K562 (cell line): ENCODE data around the gene ZC3H13. TPM values are rescaled to one million over a fixed set of nuclear protein-coding genes. Genes with fewer than 3 reads are reported as not detected.

Source experiments
- ATAC-seq: fragments of 200-7000 bp; cut with Tn5 transposase; 3 replicates; pipeline ENCODE4 v1.9.1; 2020; ENCODE audit warnings: moderate library complexity
- BruUV-seq: library from RNA; stranded (reverse); fragments of 400-500 nt; replicated peaks from 2 replicates; lab custom pipeline; 2021; lab: Mats Ljungman, UMichigan
- CTCF ChIA-PET: fragments of 300-600 bp; formaldehyde crosslinking; extraction: SDS; loops from one replicate; lab custom pipeline; 2021; ENCODE audit warnings: low intra/inter-chr PET ratio; lab: Yijun Ruan, JAX
- POLR2A ChIA-PET: fragments of 300-600, 350-650 bp; sonication (Branson Sonifier 250); formaldehyde crosslinking; extraction: SDS; loops from one replicate; lab custom pipeline; 2021; ENCODE audit warnings: antibody characterized with exemption, inconsistent platforms; lab: Yijun Ruan, JAX
- DNase-seq, 4 experiments: peaks; one replicate each; pipeline versions ENCODE4 v3.0.0 to v3.0.0-alpha.2; 2011 to 2018; ENCODE audit warnings: low spot score in 3 of 4, mixed read lengths in 3 of 4; ENCODE audit errors: extremely low read depth in 1 of 4
- FAIRE-seq: peaks from 2 replicates; lab custom pipeline; 2011; peaks lifted over from hg19 to GRCh38; lab: Jason Lieb, UNC
- H2AFZ ChIP-seq: 2 replicates; pipeline ENCODE4 v1.6.0; 2011; ENCODE audit warnings: low read depth, low read length, control low read depth, inconsistent platforms
- H3K27ac ChIP-seq: fragments of 200-600 bp; 3 replicates; pipeline ENCODE4 v1.8.0; 2011; ENCODE audit warnings: low read depth, mild to moderate bottlenecking, control low read depth, inconsistent platforms, low read length, moderate library complexity, mixed read lengths; ENCODE audit errors: extremely low read depth
- H3K27me3 ChIP-seq, 2 experiments: fragments of 300-600 bp in 1 of 2; 2 replicates in 1 of 2; 3 replicates in 1 of 2; pipeline versions ENCODE4 v1.6.0 to v1.8.0; 2011; ENCODE audit warnings: inconsistent platforms in 2 of 2, low read length in 2 of 2, mild to moderate bottlenecking in 1 of 2, mixed read lengths in 1 of 2, moderate library complexity in 1 of 2; ENCODE audit not compliant: control insufficient read depth in 2 of 2, insufficient read depth in 2 of 2
- H3K36me3 ChIP-seq: fragments of 300-600 bp; 3 replicates; pipeline ENCODE4 v1.8.0; 2011; ENCODE audit warnings: mild to moderate bottlenecking, low read length, inconsistent platforms; ENCODE audit not compliant: control insufficient read depth, insufficient read depth
- H3K4me1 ChIP-seq, 2 experiments: fragments of 200-600 bp in 1 of 2; replicated peaks in 1 of 2; 2 replicates in 1 of 2; 3 replicates in 1 of 2; pipeline versions ENCODE4 v1.5.1 to v1.8.0; 2011; ENCODE audit warnings: inconsistent platforms in 2 of 2, low read length in 2 of 2, mild to moderate bottlenecking in 1 of 2, mixed read lengths in 1 of 2, moderate library complexity in 1 of 2; ENCODE audit not compliant: control insufficient read depth in 2 of 2, insufficient read depth in 2 of 2
- H3K4me2 ChIP-seq: 2 replicates; pipeline ENCODE4 v1.6.1; 2011; ENCODE audit warnings: low read length, control low read depth, inconsistent platforms, mixed read lengths; ENCODE audit not compliant: insufficient read depth
- H3K4me3 ChIP-seq: fragments of 200-600 bp; sonication (generic), shearing (Covaris generic); 2 replicates; pipeline ENCODE4 v1.5.1; 2016; ENCODE audit warnings: control low read depth, inconsistent platforms
- H3K79me2 ChIP-seq: fragments of 200-600 bp; 3 replicates; pipeline ENCODE4 v1.8.0; 2011; ENCODE audit warnings: low read length, inconsistent platforms; ENCODE audit not compliant: control insufficient read depth, insufficient read depth
- H3K9ac ChIP-seq, 2 experiments: 2 replicates each; pipeline versions ENCODE4 v1.6.0 to v1.6.1; 2011; ENCODE audit warnings: low read depth in 2 of 2, low read length in 2 of 2, control low read depth in 1 of 2, inconsistent platforms in 1 of 2, mild to moderate bottlenecking in 1 of 2, mixed read lengths in 1 of 2; ENCODE audit not compliant: insufficient read depth in 1 of 2
- H3K9me1 ChIP-seq: one replicate; pipeline ENCODE4 v1.6.0; 2011; ENCODE audit warnings: inconsistent platforms, mild to moderate bottlenecking, low read length, moderate library complexity; ENCODE audit not compliant: control insufficient read depth, insufficient read depth
- H3K9me3 ChIP-seq: replicated peaks from 2 replicates; pipeline ENCODE4 v1.5.1; 2011; ENCODE audit warnings: low read depth, low read length, inconsistent platforms; ENCODE audit not compliant: control insufficient read depth, insufficient read depth
- H4K20me1 ChIP-seq: replicated peaks from 2 replicates; pipeline ENCODE4 v1.6.1; 2011; ENCODE audit warnings: low read length, inconsistent platforms, mixed read lengths; ENCODE audit not compliant: control insufficient read depth, insufficient read depth
- CREB1 ChIP-seq, 2 experiments: sonication (generic) in 1 of 2; formaldehyde crosslinking in 1 of 2; IDR thresholded peaks; 2 replicates each; pipeline versions ENCODE4 v1.6.1 to v1.8.0; 2012 to 2022; ENCODE audit warnings: inconsistent platforms in 1 of 2, mild to moderate bottlenecking in 1 of 2, missing genetic modification reagents in 1 of 2, moderate library complexity in 1 of 2
- ELF1 ChIP-seq: fragments of 200-800 bp; sonication (Bioruptor generic); IDR thresholded peaks from 2 replicates; pipeline ENCODE4 v1.6.1; 2016; ENCODE audit warnings: missing genetic modification characterization, missing compliant biosample characterization
- GABPA ChIP-seq: fragments of 200-800 bp; sonication (Bioruptor generic); conservative IDR thresholded peaks from 2 replicates; pipeline ENCODE4 v1.6.1; 2016; ENCODE audit warnings: low read depth, missing genetic modification characterization, missing compliant biosample characterization
- GTF2F1 ChIP-seq: IDR thresholded peaks from 2 replicates; pipeline ENCODE4 v1.6.1; 2011; ENCODE audit warnings: low read depth, low read length, improper control_type of control experiment
- JUND ChIP-seq, 2 experiments: IDR thresholded peaks; 2 replicates in 1 of 2; 3 replicates in 1 of 2; pipeline ENCODE4 v1.6.1; 2011; ENCODE audit warnings: borderline replicate concordance in 2 of 2, low read depth in 2 of 2, low read length in 2 of 2, improper control_type of control experiment in 1 of 2, missing biosample characterization in 1 of 2, missing genetic modification characterization in 1 of 2, missing genetic modification reagents in 1 of 2
- MAFK ChIP-seq: IDR thresholded peaks from 2 replicates; pipeline ENCODE4 v1.6.1; 2011; ENCODE audit warnings: low read length, improper control_type of control experiment
- MCM5 ChIP-seq: fragments of 450-650 bp; IDR thresholded peaks from 2 replicates; pipeline ENCODE4 v1.6.1; 2016; ENCODE audit warnings: low read depth
- MEF2A ChIP-seq: IDR thresholded peaks from 2 replicates; pipeline ENCODE4 v1.6.1; 2011; ENCODE audit warnings: low read depth, mild to moderate bottlenecking, low read length, moderate library complexity; ENCODE audit not compliant: control insufficient read depth
- PHTF2 ChIP-seq: fragments of 250-450 bp; sonication (Bioruptor Pico); IDR thresholded peaks from 2 replicates; pipeline ENCODE4 v1.5.0; 2021; ENCODE audit warnings: mild to moderate bottlenecking
- RFX5 ChIP-seq: IDR thresholded peaks from 2 replicates; pipeline ENCODE4 v1.6.1; 2011; ENCODE audit warnings: low read depth, mild to moderate bottlenecking, improper control_type of control experiment, low read length
- U2AF1 ChIP-seq: fragments of 200-400 bp; formaldehyde crosslinking; optimal IDR thresholded peaks from 2 replicates; pipeline ENCODE3; 2017; ENCODE audit warnings: mild to moderate bottlenecking, low read depth, low read length, moderate library complexity
- ZNF12 ChIP-seq: sonication (generic); formaldehyde crosslinking; IDR thresholded peaks from 2 replicates; pipeline ENCODE4 v1.4.0; 2020; ENCODE audit warnings: mild to moderate bottlenecking, missing genetic modification reagents
- ZNF140 ChIP-seq: fragments of 250-450 bp; sonication (Bioruptor Pico); IDR thresholded peaks from 2 replicates; pipeline ENCODE4 v1.8.0; 2021; ENCODE audit warnings: moderate library complexity, mild to moderate bottlenecking, inconsistent platforms
- ZNF184 ChIP-seq: sonication (generic); formaldehyde crosslinking; IDR thresholded peaks from 2 replicates; pipeline ENCODE4 v1.5.0; 2020; ENCODE audit warnings: missing genetic modification reagents
- ZNF41 ChIP-seq: fragments of 250-450 bp; sonication (Bioruptor Pico); conservative IDR thresholded peaks from 2 replicates; pipeline ENCODE4 v1.4.0; 2020; ENCODE audit warnings: mild to moderate bottlenecking
- ZNF507 ChIP-seq: conservative IDR thresholded peaks from 2 replicates; pipeline ENCODE4 v1.6.1; 2017; ENCODE audit warnings: missing genetic modification characterization, missing compliant biosample characterization
- ZNF77 ChIP-seq: fragments of 250-450 bp; sonication (Bioruptor Pico); IDR thresholded peaks from 2 replicates; pipeline ENCODE4 v1.5.0; 2020
- WGBS: fragments of 100-300 bp; shearing (Covaris generic); methylation state at CpG from one replicate; pipeline ENCODE4 v1.1.6; 2016; ENCODE audit warnings: low coverage, mixed read lengths; ENCODE audit not compliant: insufficient coverage; ENCODE audit errors: missing lambda C conversion rate; 5-methylcytosine and 5-hydroxymethylcytosine counted together
- in situ Hi-C: fragments of 300-500 bp; cut with MboI; formaldehyde crosslinking; loops from 4 replicates; pipeline ENCODE4 v1.15.0; 2018; ENCODE audit warnings: inconsistent platforms, mixed read lengths
- intact Hi-C: fragments of 100-400 bp; cut with micrococcal nuclease; formaldehyde crosslinking; loops from 2 replicates; pipeline ENCODE4 v1.14.2; 2022
- polyA plus RNA-seq, 8 experiments: library from polyadenylated mRNA; depleted of rRNA in 4 of 8; stranded (reverse) in 5 of 8; unstranded in 3 of 8; fragments of >200 nt; fragmentation: Nextera tagmentation in 2 of 8; fragmentation: Illumina TruSeq in 1 of 8; extraction: Ambion mirVana in 2 of 8; extraction: Trizol in 1 of 8; gene quantifications; 2 replicates each; pipeline versions ENCODE4 v1.2.1 to v1.2.3, GENCODE V29; 2011 to 2014; ENCODE audit warnings: inconsistent platforms in 1 of 8, missing spikeins in 1 of 8
- total RNA-seq, 7 experiments: library from RNA; depleted of rRNA in 6 of 7; stranded (reverse); fragments of >200 nt in 6 of 7; fragmentation: Illumina TruSeq in 2 of 7; extraction: Trizol in 2 of 7; gene quantifications; 2 replicates each; pipeline versions ENCODE4 v1.2.1 to v1.2.3, GENCODE V29; 2011 to 2021; ENCODE audit warnings: low replicate concordance in 1 of 7
- TF ChIP-seq, protein P1 (sequence below): sonication (generic); formaldehyde crosslinking; IDR thresholded peaks from 2 replicates; pipeline ENCODE4 v1.5.0; 2020; ENCODE audit warnings: missing genetic modification reagents

ZC3H13 gene
- total and polyA plus RNA-seq, 9 of the 15 experiments (the other 6 are each of a cell fraction or from before 2014, with no cell fraction given), result 4.9 to 27.6 (median 12.1) TPM

DNA sequence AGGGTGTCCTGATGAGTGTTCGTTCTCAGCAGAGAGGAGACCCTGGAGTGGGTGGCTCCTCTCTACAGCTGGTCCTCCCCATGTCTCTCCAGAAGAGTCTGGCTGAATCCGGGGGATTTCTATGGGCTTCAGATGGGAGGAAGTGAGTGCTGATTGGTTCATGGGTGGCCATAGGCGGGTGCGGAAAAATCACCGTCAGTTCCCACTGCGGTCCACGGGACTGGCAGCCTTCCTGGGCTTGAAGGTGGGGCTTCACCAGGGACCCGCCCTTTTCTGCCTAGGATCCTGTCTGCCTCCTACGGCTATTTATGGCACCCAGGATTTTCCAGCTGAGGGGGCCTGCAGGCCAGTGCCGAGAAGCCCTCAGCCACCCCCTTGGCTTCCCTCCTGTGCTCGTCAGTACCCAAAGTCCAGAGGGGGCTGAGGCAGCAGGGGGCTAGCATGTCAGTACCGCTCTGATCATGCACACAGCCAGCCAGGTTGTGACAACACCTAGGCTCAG, 33.9 kb upstream of the ZC3H13 start:
- H3K4me2 ChIP-seq, result no peak overlapping the region

More for the DNA sequence above, 33.9 kb upstream of the ZC3H13 start:
- ChIA-PET CTCF (no interaction called here), POLR2A (interaction anchor here (1.0 kb wide), 1 partner anchor 8 kb away, joined by 4 read pairs; no protein-coding TSS in a partner anchor)
- peaks cover 0 to 4% of the 10 kb centered on the region in 2 experiments; a peak in 2 of 5 replicates for H3K4me1 ChIP-seq
- in situ Hi-C loops, result no loop called here
- no peak overlapping the region for H3K9ac ChIP-seq
- no peak overlapping the region for H2AFZ ChIP-seq
- H3K4me3 ChIP-seq, result no peak overlapping the region
- no peaks in the 10 kb centered on the region for H3K79me2 ChIP-seq
- TF ChIP-seq, protein P1, sequence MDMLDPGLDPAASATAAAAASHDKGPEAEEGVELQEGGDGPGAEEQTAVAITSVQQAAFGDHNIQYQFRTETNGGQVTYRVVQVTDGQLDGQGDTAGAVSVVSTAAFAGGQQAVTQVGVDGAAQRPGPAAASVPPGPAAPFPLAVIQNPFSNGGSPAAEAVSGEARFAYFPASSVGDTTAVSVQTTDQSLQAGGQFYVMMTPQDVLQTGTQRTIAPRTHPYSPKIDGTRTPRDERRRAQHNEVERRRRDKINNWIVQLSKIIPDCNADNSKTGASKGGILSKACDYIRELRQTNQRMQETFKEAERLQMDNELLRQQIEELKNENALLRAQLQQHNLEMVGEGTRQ, result no peak
- TF ChIP-seq ZNF140 (CRISPR knock-in tag) (no peak), GABPA (no peak), ZNF12 (CRISPR knock-in tag) (no peak), ZNF41 (CRISPR knock-in tag) (no peak), PHTF2 (no peak), U2AF1 (no peak), JUND (IDR thresholded peaks at IDR 0.05; ENCODE audit: borderline replicate concordance, low read depth, low read length) (no peak), JUND (tag; IDR thresholded peaks at IDR 0.05; ENCODE audit: borderline replicate concordance, low read depth, low read length) (no peak), MEF2A (no peak), ZNF507 (tag) (no peak), CREB1 (IDR thresholded peaks at IDR 0.05) (no peak), CREB1 (CRISPR knock-in tag; IDR thresholded peaks at IDR 0.05) (no peak), MAFK (no peak), ZNF184 (no peak), ZNF77 (CRISPR knock-in tag) (no peak), RFX5 (no peak), GTF2F1 (no peak), ELF1 (no peak), MCM5 (no peak)
- intact Hi-C loops, result no loop called here
- no peaks in the 10 kb centered on the region for H4K20me1 ChIP-seq
- H3K9me3 ChIP-seq, result no peaks in the 10 kb centered on the region
- no peak overlapping the region for H3K27ac ChIP-seq
- H3K36me3 ChIP-seq, result no peaks in the 10 kb centered on the region
- no peak for DNase-seq
- no peaks in the 10 kb centered on the region for H3K9me1 ChIP-seq
- WGBS, result 39% methylated on average over 10 of the region's 12 CpGs
- FAIRE-seq, result no peak
- no TSS peak for BruUV-seq
- no peaks in the 10 kb centered on the region for H3K27me3 ChIP-seq
- ATAC-seq, result no peak
